ENCODE results near the gene EMP3. TPM values are rescaled to one million over a fixed set of nuclear protein-coding genes. Genes with fewer than 3 reads are reported as not detected.

EMP3 gene
- total RNA-seq, 1 donor from 2014 or later: 322 TPM

DNA sequence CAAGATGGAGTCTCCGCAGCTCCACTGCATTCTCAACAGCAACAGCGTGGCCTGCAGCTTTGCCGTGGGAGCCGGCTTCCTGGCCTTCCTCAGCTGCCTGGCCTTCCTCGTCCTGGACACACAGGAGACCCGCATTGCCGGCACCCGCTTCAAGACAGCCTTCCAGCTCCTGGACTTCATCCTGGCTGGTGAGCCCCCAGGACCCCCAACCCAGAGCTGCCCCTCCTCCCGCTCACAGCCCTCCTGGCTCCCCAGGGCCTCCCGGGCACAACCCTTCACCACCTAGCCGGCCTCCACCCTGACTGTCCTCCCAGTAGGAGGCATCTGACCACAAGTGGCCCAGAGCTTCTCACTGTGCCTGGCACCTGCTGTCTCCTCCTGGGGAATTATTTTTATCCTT lies 48.2 kb downstream of the EMP3 start:
- DNase-seq (ENCODE audit: low read depth): no peak

DNA sequence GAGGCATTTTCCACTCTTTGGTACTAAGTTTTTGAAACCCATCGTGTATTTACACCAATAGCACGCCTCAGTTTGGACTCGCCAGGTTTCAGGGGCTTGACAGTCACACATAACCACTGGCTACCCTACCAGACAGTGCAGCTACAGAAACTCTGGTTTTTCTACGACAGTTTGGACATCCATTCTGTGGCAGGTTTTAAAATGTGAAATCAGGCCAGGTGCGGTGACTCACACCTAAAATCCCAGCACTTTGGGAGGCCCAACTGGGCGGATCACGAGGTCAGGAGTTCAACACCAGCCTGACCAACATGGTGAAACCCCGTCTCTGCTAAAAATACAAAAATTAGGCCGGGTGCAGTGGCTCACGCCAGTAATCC lies 52.8 kb downstream of the EMP3 start:
- no peak for DNase-seq (ENCODE audit: low read depth)

DNA sequence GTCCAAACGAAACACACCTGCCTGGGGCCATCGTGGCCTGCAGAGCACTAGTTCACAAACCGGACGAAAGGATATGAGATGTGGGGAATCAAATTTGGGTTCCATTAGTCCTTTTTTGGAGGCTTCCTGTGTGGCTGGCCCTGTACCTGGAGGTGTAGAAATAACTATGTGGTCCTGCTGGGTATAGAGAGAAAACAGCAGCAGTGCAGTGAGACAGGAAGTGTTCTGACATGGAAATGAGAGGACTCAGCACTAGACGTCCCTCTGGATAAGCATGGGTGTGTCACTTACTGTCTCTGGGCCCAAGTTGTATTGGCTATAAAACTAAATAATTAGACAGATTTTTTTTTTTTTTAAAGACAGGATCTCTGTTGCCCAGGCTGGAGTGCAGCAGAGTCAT lies 53.7 kb downstream of the EMP3 start:
- no peak for DNase-seq (ENCODE audit: low read depth)

Other genes starting within 250 kb of the EMP3 start
- gene PLA2G4C, start 214.7 kb upstream of the EMP3 start, total RNA-seq: 109 and 161 TPM in 2 replicates
- gene LIG1, start 155.2 kb upstream of the EMP3 start, total RNA-seq: 8.4 and 8.9 TPM in 2 replicates
- gene ZSWIM9, start 154.9 kb upstream of the EMP3 start, total RNA-seq: 1.3 and 2.1 TPM in 2 replicates
- 20.7 and 23.0 TPM in 2 replicates for gene CARD8, start 69.6 kb upstream of the EMP3 start, total RNA-seq
- gene ZNF114, start 55.5 kb upstream of the EMP3 start, total RNA-seq: not detected in 2 replicates
- 10.1 and 10.4 TPM in 2 replicates for gene TMEM143, start 38.4 kb downstream of the EMP3 start, total RNA-seq
- not detected in 2 replicates for gene SYNGR4, start 38.8 kb downstream of the EMP3 start, total RNA-seq
- 111 and 121 TPM in 2 replicates for gene KDELR1, start 66.0 kb downstream of the EMP3 start, total RNA-seq
- 0.03 TPM in 1 of 2 replicates, not detected in the other for gene GRIN2D, start 68.1 kb downstream of the EMP3 start, total RNA-seq
- gene GRWD1, start 120.4 kb downstream of the EMP3 start, total RNA-seq: 43.4 and 44.1 TPM in 2 replicates
- 0.73 and 0.96 TPM in 2 replicates for gene KCNJ14, start 130.0 kb downstream of the EMP3 start, total RNA-seq
- 50.8 and 60.6 TPM in 2 replicates for gene CYTH2, start 143.8 kb downstream of the EMP3 start, total RNA-seq
- gene LMTK3, start 186.3 kb downstream of the EMP3 start, total RNA-seq: 0.05 and 0.26 TPM in 2 replicates
- not detected in 2 replicates for gene SULT2B1, start 226.6 kb downstream of the EMP3 start, total RNA-seq